T-helper 9 cell (primary cell): ENCODE data around the gene ZER1.

Experiments used
- DNase-seq: peaks from one replicate; pipeline ENCODE4 v3.0.0-alpha.2; 2020

Gene ZER1

GRCh38 chr9:128689293-128689774 is 82.4 kb downstream of the ZER1 start:
- peak; percentile 57 for DNase-seq

GRCh38 chr9:128688501-128689292 is 83.0 kb downstream of the ZER1 start, which contains the start of gene SET:
SET (plus strand) TSS chr9:128689222; CDS start chr9:128689583, 361 bp downstream.
- DNase-seq = peak; percentile 85

GRCh38 chr9:128687453-128687852 is 84.3 kb downstream of the ZER1 start:
- DNase-seq = no peak

- no peak for DNase-seq
Observed at GRCh38 chr9:128685636-128686489, 85.9 kb downstream of the ZER1 start.

GRCh38 chr9:128684325-128685199 is 87.2 kb downstream of the ZER1 start:
- DNase-seq = peak; percentile 64

- DNase-seq = no peak
Observed at GRCh38 chr9:128684065-128684324, 87.7 kb downstream of the ZER1 start.

GRCh38 chr9:128683340-128684064 is 88.2 kb downstream of the ZER1 start:
- DNase-seq = peak; percentile 9
